GM06990 (cell line): Measurements from ENCODE around the gene CD226.

Experiments
- DNase-seq: peaks from one replicate; pipeline ENCODE4 v3.0.0-alpha.2; 2011; ENCODE audit not compliant: insufficient read length; ENCODE audit errors: extremely low read depth
- H3K27me3 ChIP-seq: replicated peaks from 2 replicates; pipeline ENCODE4 v1.6.0; 2011; ENCODE audit warnings: low read length; ENCODE audit not compliant: control insufficient read depth, insufficient read depth
- H3K36me3 ChIP-seq: 2 replicates; pipeline ENCODE4 v1.5.1; 2011; ENCODE audit warnings: low read length; ENCODE audit not compliant: control insufficient read depth, insufficient read depth
- H3K4me3 ChIP-seq: replicated peaks from 2 replicates; pipeline ENCODE4 v1.5.1; 2011; ENCODE audit warnings: low read depth, mild to moderate bottlenecking, control low read depth, low read length
- CTCF ChIP-seq: IDR thresholded peaks from 2 replicates; pipeline ENCODE4 v1.5.1; 2011; ENCODE audit warnings: low read length, control low read depth, mild to moderate bottlenecking, inconsistent platforms; ENCODE audit not compliant: insufficient read depth, poor library complexity, severe bottlenecking

Gene CD226

DNA sequence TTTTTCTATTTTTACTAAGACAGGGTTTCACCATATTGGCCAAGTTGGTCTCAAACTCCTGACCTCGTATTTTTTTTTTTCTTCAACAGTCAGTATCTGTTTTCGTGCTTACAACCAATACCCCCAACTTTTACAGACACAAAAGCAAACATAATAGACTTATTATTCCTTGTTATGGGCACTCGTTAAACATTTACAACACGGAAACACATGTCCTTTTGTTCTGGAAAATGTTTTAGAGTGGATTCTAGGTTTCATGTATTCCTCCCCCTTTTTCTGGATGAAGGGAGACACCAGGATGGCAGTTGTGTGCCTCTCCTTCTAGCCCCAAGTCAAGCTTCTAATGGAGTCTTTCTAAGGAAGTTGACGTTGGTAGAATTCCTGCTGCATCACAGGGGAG is 88.8 kb downstream of the CD226 start:
- peaks cover 3% of the 10 kb centered on the region for H3K36me3 ChIP-seq
- no peak for TF ChIP-seq CTCF
- no peak for DNase-seq
- no peak overlapping the region for H3K4me3 ChIP-seq
- no peaks in the 10 kb centered on the region for H3K27me3 ChIP-seq

DNA sequence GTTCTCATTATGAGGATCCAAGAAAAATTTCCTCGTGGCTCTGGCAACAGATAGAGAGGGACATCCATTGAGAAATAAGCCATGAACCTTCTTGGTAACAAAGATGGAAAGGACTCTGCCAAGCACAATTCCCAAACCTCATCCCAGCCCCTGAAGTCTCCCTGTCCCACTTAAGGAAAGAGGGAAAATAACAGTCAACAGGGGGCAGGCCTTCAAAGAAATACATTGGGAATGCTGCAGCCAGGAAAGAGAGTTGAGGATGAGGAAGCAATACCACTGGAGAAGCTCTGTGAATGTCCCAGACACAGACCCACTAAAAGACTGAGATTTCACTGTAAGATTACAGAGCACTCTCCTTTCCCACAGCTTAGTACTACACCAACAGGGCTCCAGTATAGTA is 93.2 kb downstream of the CD226 start:
- DNase-seq: no peak
- no peaks in the 10 kb centered on the region for H3K27me3 ChIP-seq
- no peaks in the 10 kb centered on the region for H3K36me3 ChIP-seq
- no peak overlapping the region for H3K4me3 ChIP-seq
- TF ChIP-seq CTCF: no peak

- DNase-seq: no peak
- Histone ChIP-seq H3K27me3 (no peaks in the 10 kb centered on the region), H3K36me3 (no peaks in the 10 kb centered on the region), H3K4me3 (no peak overlapping the region)
- TF ChIP-seq CTCF: no peak
Observed at GRCh38 chr18:69853051-69853450, 94.6 kb downstream of the CD226 start.

DNA sequence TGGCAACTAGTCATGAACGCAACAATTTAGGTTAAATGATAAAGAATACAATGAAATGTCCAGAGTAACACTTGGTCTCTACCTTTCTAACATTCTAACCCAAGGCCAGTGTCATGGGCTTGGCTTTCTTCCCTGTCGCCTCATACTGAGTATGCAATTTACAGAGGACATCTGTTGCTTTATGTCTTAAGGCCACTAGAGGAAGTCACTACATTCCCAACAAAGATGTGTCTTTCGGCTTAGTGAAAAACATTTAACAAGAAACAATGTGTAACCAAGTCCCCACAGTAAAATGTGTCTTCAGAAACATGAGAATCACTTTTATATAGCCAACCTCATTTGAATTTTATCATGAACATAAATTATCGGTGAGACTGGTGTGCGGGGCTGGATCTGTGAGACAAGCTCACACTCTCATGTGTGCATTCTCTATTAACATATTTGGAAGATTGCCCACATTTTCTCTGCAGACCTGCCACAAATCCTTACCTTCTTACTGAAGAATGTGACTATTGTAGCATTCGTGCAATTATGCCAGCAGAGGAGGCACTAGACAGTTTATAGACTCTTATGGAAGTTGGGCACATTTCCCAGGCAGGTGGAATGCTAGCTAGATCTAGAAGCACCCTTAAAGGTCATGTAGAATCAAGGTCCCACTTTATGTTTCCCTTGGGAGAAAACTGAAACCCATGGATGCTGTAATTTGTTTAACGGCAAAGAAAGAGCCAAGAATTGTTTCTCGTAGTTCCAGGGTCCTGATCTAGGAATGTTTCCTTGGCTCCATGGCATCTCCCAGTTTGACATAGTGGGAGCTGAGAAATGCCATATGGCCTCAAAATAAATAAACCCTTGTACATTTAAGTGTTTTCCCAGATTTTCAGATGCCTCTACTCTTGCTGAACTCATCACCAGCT is 101.8 kb downstream of the CD226 start:
- no peak overlapping the region for H3K4me3 ChIP-seq
- H3K36me3 ChIP-seq: no peaks in the 10 kb centered on the region
- no peaks in the 10 kb centered on the region for H3K27me3 ChIP-seq
- TF ChIP-seq CTCF: peak; percentile 22
- DNase-seq: no peak

DNA sequence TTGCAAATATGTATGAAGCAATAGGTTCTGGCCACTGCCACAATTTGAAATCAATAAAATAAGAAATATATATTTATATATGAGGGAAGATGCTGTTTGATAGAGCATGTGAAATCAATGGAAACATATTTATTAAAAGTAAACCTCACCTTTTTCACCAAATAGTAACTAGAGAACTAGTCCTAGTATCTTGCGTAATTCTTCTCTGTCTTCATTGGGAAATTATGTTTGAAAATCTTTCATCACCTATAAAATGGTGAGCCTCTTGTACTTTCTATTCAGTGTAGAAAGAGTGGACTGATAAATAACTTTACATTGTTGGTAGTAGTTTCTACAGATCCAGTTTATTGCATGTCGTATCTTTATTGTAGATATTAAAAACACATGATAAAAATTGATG is 103.0 kb downstream of the CD226 start:
- Histone ChIP-seq H3K36me3 (no peaks in the 10 kb centered on the region), H3K27me3 (no peaks in the 10 kb centered on the region), H3K4me3 (no peak overlapping the region)
- DNase-seq: no peak
- no peak for TF ChIP-seq CTCF

- H3K4me3 ChIP-seq: no peak overlapping the region
- DNase-seq: no peak
- no peak for TF ChIP-seq CTCF
- H3K27me3 ChIP-seq: no peaks in the 10 kb centered on the region
- no peaks in the 10 kb centered on the region for H3K36me3 ChIP-seq
Observed at GRCh38 chr18:69843015-69843414, 104.7 kb downstream of the CD226 start.
